ENCODE data around the gene PLG. TPM values are rescaled to one million over a fixed set of nuclear protein-coding genes. Genes with fewer than 3 reads are reported as not detected.
"Not testable (repeated sequence)": the region's sequence is repeated elsewhere in the genome, so short reads cannot be mapped to it uniquely, and the experiment has no call there.

Gene PLG
- total RNA-seq, 2 experiments from 2014 or later = 0.80 TPM; not detected in 1

- Mint-ChIP-seq H3K9me3 (ENCODE audit: low read depth) (no peaks in the 10 kb centered on the region), H3K27ac (no peak overlapping the region), H3K36me3 (no peaks in the 10 kb centered on the region), H3K4me1 (peaks cover 6% of the 10 kb centered on the region), H3K27me3 (peaks cover 31% of the 10 kb centered on the region), H3K4me3 (no peak overlapping the region)
- CTCF ChIA-PET = interaction anchor here (1.1 to 1.4 kb wide), 3 partner anchors 33 to 248 kb away, joined by 3 read pairs; no protein-coding TSS in a partner anchor
- DNase-seq (no peak), ATAC-seq (no peak)
Measured at GRCh38 chr6:160767647-160768019, 65.6 kb downstream of the PLG start.

DNA sequence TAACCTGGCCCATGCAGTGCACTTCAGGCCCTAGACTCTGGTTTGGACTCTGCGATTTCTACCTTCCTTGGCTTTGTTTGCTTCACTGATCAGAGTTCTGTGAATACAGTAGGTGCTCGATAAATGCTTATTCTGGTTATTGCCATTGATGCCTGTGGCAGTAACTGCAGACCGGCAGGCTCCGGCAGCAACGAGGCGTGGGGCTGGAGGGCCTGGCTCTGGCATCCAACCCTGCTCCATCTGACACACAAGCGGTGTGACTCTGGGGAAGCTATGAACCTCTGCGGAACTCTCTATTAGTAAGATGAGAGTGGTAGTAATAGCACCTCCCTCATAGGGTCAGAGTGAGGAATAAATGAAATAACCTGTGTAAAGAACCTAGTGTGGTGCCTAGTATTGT, 66.1 kb downstream of the PLG start:
- CTCF ChIA-PET = interaction anchor here (1.3 to 1.4 kb wide), 2 partner anchors 35 to 248 kb away, joined by 3 read pairs; no protein-coding TSS in a partner anchor
- Mint-ChIP-seq H3K27me3 (peaks cover 30% of the 10 kb centered on the region), H3K9me3 (ENCODE audit: low read depth) (no peaks in the 10 kb centered on the region), H3K36me3 (no peaks in the 10 kb centered on the region), H3K4me1 (peaks cover 6% of the 10 kb centered on the region), H3K4me3 (no peak overlapping the region), H3K27ac (no peak overlapping the region)
- no peak for ATAC-seq
- DNase-seq = no peak

DNA sequence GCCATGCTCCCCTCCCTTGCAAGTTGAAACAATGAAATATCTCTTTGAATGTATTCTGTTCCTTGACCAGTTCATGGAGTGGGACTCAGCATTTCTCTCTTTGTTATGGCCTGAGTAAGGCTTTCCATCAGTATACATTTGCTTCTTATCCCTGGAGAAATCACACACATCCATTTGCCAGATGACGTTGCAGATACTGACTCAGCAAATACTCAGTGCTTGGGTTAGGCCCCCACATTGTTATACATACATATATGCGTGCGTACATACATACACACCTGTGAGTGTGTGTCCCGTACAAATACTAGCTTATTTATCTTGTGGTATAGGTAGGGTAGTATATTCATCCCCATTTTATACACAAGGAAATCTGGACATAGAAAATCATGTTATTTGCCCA, 72.4 kb downstream of the PLG start:
- no peak overlapping the region for H3K27ac Mint-ChIP-seq
- no peak for DNase-seq
- no peak overlapping the region for H3K4me3 Mint-ChIP-seq
- no peaks in the 10 kb centered on the region for H3K36me3 Mint-ChIP-seq
- H3K9me3 Mint-ChIP-seq (ENCODE audit: low read depth) = no peaks in the 10 kb centered on the region
- no peak for ATAC-seq
- H3K27me3 Mint-ChIP-seq = no peaks in the 10 kb centered on the region
- CTCF ChIA-PET = no interaction called here
- no peaks in the 10 kb centered on the region for H3K4me1 Mint-ChIP-seq

GRCh38 chr6:160775792-160776580, 73.9 kb downstream of the PLG start:
- Mint-ChIP-seq H3K36me3 (no peaks in the 10 kb centered on the region), H3K27me3 (no peaks in the 10 kb centered on the region), H3K9me3 (ENCODE audit: low read depth) (no peaks in the 10 kb centered on the region), H3K27ac (no peak overlapping the region), H3K4me1 (no peaks in the 10 kb centered on the region), H3K4me3 (no peak overlapping the region)
- CTCF ChIA-PET = no interaction called here
- DNase-seq = no peak
- ATAC-seq = no peak

- H3K27me3 Mint-ChIP-seq; H3K9me3 Mint-ChIP-seq (ENCODE audit: low read depth); DNase-seq; H3K36me3 Mint-ChIP-seq; ATAC-seq; H3K4me3 Mint-ChIP-seq; CTCF ChIA-PET; H3K4me1 Mint-ChIP-seq; H3K27ac Mint-ChIP-seq: not testable (repeated sequence)
Measured at GRCh38 chr6:160779095-160779494, 77.1 kb downstream of the PLG start.

DNA sequence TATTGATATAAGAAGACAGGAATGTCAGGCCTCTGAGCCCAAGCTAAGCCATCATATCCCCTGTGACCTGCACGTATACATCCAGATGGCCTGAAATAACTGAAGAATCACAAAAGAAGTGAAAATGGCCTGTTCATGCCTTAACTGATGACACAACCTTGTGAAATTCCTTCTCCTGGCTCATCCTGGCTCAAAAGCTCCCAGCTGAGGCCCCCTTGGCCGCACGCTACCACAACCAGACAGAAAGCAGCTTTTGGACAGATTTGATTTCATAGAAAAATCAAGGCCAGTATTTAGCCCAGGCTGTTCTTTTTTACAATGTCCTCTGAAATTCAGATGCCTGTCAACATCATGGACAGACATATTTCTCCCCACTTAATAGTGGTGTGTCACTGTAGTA, 78.6 kb downstream of the PLG start:
- H3K27me3 Mint-ChIP-seq; H3K36me3 Mint-ChIP-seq; ATAC-seq; H3K4me3 Mint-ChIP-seq; DNase-seq; CTCF ChIA-PET; H3K9me3 Mint-ChIP-seq (ENCODE audit: low read depth); H3K4me1 Mint-ChIP-seq; H3K27ac Mint-ChIP-seq: not testable (repeated sequence)

GRCh38 chr6:160781298-160781697, 79.3 kb downstream of the PLG start:
- Mint-ChIP-seq H3K27ac (no peak overlapping the region), H3K4me1 (no peaks in the 10 kb centered on the region), H3K27me3 (no peaks in the 10 kb centered on the region), H3K36me3 (no peaks in the 10 kb centered on the region), H3K9me3 (ENCODE audit: low read depth) (no peaks in the 10 kb centered on the region), H3K4me3 (no peak overlapping the region)
- CTCF ChIA-PET = no interaction called here
- no peak for DNase-seq
- ATAC-seq = no peak

GRCh38 chr6:160782228-160782627, 80.2 kb downstream of the PLG start:
- no peak for DNase-seq
- H3K4me3 Mint-ChIP-seq = no peak overlapping the region
- no peaks in the 10 kb centered on the region for H3K9me3 Mint-ChIP-seq (ENCODE audit: low read depth)
- no peaks in the 10 kb centered on the region for H3K36me3 Mint-ChIP-seq
- ATAC-seq = no peak
- H3K27ac Mint-ChIP-seq = no peak overlapping the region
- no peaks in the 10 kb centered on the region for H3K27me3 Mint-ChIP-seq
- no peaks in the 10 kb centered on the region for H3K4me1 Mint-ChIP-seq
- CTCF ChIA-PET = no interaction called here

GRCh38 chr6:160783741-160784140, 81.7 kb downstream of the PLG start:
- CTCF ChIA-PET = no interaction called here
- Mint-ChIP-seq H3K27ac (no peak overlapping the region), H3K4me3 (no peak overlapping the region), H3K9me3 (ENCODE audit: low read depth) (no peaks in the 10 kb centered on the region), H3K4me1 (no peaks in the 10 kb centered on the region), H3K27me3 (no peaks in the 10 kb centered on the region), H3K36me3 (peaks cover 1% of the 10 kb centered on the region)
- DNase-seq = no peak
- ATAC-seq = no peak

GRCh38 chr6:160788126-160788525, 86.1 kb downstream of the PLG start:
- H3K36me3 Mint-ChIP-seq; H3K27ac Mint-ChIP-seq; H3K9me3 Mint-ChIP-seq (ENCODE audit: low read depth); H3K4me3 Mint-ChIP-seq; H3K4me1 Mint-ChIP-seq; ATAC-seq; CTCF ChIA-PET; DNase-seq; H3K27me3 Mint-ChIP-seq: not testable (repeated sequence)

DNA sequence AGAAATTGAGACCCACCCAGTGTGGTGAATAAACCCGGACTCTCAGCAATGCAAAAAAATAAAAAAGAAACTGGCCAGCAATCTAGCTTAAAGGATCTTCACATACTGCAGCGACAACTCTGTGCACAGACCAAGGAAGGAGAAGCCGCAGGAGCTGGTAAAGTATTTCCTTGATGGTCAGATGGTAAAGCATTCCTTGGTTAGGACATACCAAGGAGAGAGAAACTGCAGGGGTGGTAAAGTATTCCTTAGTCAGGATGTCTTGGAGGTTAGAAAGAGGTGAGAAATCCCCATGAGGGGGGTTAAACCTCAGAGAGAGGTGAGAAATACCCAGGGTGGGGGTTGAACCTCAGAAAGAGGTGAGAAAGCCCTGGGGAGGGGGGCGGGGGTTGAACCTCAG, 86.8 kb downstream of the PLG start:
- Mint-ChIP-seq H3K36me3 (peaks cover 1% of the 10 kb centered on the region), H3K27me3 (no peaks in the 10 kb centered on the region), H3K27ac (no peak overlapping the region), H3K4me1 (peaks cover 8% of the 10 kb centered on the region), H3K9me3 (ENCODE audit: low read depth) (no peaks in the 10 kb centered on the region), H3K4me3 (no peak overlapping the region)
- DNase-seq = no peak
- ATAC-seq = no peak
- CTCF ChIA-PET = no interaction called here

DNA sequence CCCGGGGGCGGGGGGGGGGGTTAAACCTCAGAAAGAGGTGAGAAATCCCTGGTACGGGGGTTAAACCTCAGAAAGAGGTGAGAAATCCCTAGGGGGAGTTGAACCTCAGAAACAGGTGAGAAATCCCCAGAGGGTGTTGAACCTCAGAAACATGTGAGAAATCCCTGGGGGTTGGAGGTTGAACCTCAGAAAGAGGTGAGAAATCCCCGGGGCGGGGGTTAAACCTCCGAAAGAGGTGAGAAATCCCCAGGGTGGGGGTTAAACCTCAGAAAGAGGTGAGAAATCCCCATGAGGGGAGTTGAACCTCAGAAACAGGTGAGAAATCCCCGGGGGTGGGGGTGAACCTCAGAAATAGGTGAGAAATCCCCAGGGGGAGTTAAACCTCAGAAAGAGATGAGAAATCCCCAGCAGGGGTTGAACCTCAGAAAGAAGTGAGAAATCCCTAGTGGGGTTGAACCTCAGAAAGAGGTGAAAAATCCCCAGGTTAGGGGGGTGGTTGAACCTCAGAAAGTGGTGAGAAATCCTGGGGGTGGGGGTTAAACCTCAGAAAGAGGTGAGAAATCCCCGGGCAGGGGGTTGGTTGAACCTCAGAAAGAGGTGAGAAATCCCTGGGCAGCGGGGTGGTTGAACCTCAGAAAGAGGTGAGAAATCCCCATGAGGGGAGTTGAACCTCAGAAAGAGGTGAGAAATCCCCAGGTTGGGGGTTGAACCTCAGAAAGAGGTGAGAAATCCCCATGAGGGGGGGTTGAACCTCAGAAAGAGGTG, 87.4 kb downstream of the PLG start:
- H3K4me3 Mint-ChIP-seq = no peak overlapping the region
- CTCF ChIA-PET = no interaction called here
- H3K27ac Mint-ChIP-seq = no peak overlapping the region
- no peaks in the 10 kb centered on the region for H3K9me3 Mint-ChIP-seq (ENCODE audit: low read depth)
- peaks cover 8% of the 10 kb centered on the region for H3K4me1 Mint-ChIP-seq
- no peaks in the 10 kb centered on the region for H3K27me3 Mint-ChIP-seq
- H3K36me3 Mint-ChIP-seq = peaks cover 1% of the 10 kb centered on the region
- DNase-seq (no peak), ATAC-seq (no peak)

- ATAC-seq (no peak), DNase-seq (no peak)
- CTCF ChIA-PET = no interaction called here
- Mint-ChIP-seq H3K36me3 (peaks cover 1% of the 10 kb centered on the region), H3K27me3 (no peaks in the 10 kb centered on the region), H3K4me3 (no peak overlapping the region), H3K27ac (no peak overlapping the region), H3K9me3 (ENCODE audit: low read depth) (no peaks in the 10 kb centered on the region), H3K4me1 (peaks cover 8% of the 10 kb centered on the region)
Measured at GRCh38 chr6:160790028-160790792, 88.2 kb downstream of the PLG start.

- no peak overlapping the region for H3K4me3 Mint-ChIP-seq
- DNase-seq = no peak
- no peak overlapping the region for H3K27ac Mint-ChIP-seq
- ATAC-seq = no peak
- H3K27me3 Mint-ChIP-seq = no peaks in the 10 kb centered on the region
- H3K36me3 Mint-ChIP-seq = peaks cover 1% of the 10 kb centered on the region
- H3K4me1 Mint-ChIP-seq = peaks cover 8% of the 10 kb centered on the region
- CTCF ChIA-PET = no interaction called here
- H3K9me3 Mint-ChIP-seq (ENCODE audit: low read depth) = no peaks in the 10 kb centered on the region
Measured at GRCh38 chr6:160791459-160791858, 89.4 kb downstream of the PLG start.

Data from activated CD8-positive, alpha-beta memory T cell treated with anti-CD3 and anti-CD28 coated beads, Interleukin-2, amount 10 ng/mL, durations not matched to agents 7 days and 5 days (primary cell).